CD8-positive, alpha-beta memory T cell (primary cell): Measurements from ENCODE around the gene JMJD4. TPM values are rescaled to one million over a fixed set of nuclear protein-coding genes. Genes with fewer than 3 reads are reported as not detected.

ENCODE experiments used
- CTCF ChIA-PET: fragments of 350-600 bp; sonication (Branson Sonifier 250); formaldehyde crosslinking; loops from one replicate; lab custom pipeline; 2021; ENCODE audit warnings: antibody characterized with exemption; lab: Charles Lee
- POLR2A ChIA-PET: fragments of 350-600 bp; sonication (Branson Sonifier 250); formaldehyde crosslinking; loops from one replicate; lab custom pipeline; 2021; ENCODE audit warnings: antibody characterized with exemption; lab: Charles Lee
- DNase-seq, 5 donors: peaks; one replicate each; pipeline versions ENCODE4 v3.0.0 to v3.0.0-alpha.2; 2020 to 2022; ENCODE audit warnings: mixed read lengths in 1 of 5
- H3K27ac ChIP-seq: one replicate; pipeline ENCODE4 v1.7.0; 2013; ENCODE audit warnings: low read depth, mild to moderate bottlenecking, low read length, moderate library complexity
- H3K27me3 ChIP-seq: 2 replicates; pipeline ENCODE4 v1.7.0; 2013; ENCODE audit warnings: low read length, mild to moderate bottlenecking; ENCODE audit not compliant: insufficient read depth, poor library complexity, severe bottlenecking
- H3K36me3 ChIP-seq: 2 replicates; pipeline ENCODE4 v1.7.0; 2013; ENCODE audit warnings: mild to moderate bottlenecking, low read length, moderate library complexity; ENCODE audit not compliant: insufficient read depth
- H3K4me1 ChIP-seq: 2 replicates; pipeline ENCODE4 v1.7.0; 2013; ENCODE audit warnings: mild to moderate bottlenecking, low read length, moderate library complexity; ENCODE audit not compliant: insufficient read depth
- H3K4me3 ChIP-seq: 2 replicates; pipeline ENCODE4 v1.7.0; 2013; ENCODE audit warnings: mild to moderate bottlenecking, low read length
- H3K9me3 ChIP-seq: 2 replicates; pipeline ENCODE4 v1.7.0; 2013; ENCODE audit warnings: mild to moderate bottlenecking, low read length
- H3K27ac Mint-ChIP-seq, 8 donors: one replicate each; pipeline ENCODE4 v1.8.0; 2020 to 2021; ENCODE audit warnings: mixed read lengths in 8 of 8, mild to moderate bottlenecking in 6 of 8, inconsistent platforms in 3 of 8, moderate library complexity in 3 of 8
- H3K27me3 Mint-ChIP-seq, 2 donors: one replicate each; pipeline ENCODE4 v1.8.0; 2020 to 2021; ENCODE audit warnings: mixed read lengths in 2 of 2, mild to moderate bottlenecking in 1 of 2, moderate library complexity in 1 of 2
- H3K36me3 Mint-ChIP-seq, 3 donors: one replicate each; pipeline ENCODE4 v1.8.0; 2020 to 2021; ENCODE audit warnings: mixed read lengths in 3 of 3, inconsistent platforms in 1 of 3, mild to moderate bottlenecking in 1 of 3
- H3K4me1 Mint-ChIP-seq, 3 donors: one replicate each; pipeline ENCODE4 v1.8.0; 2020 to 2021; ENCODE audit warnings: mixed read lengths in 3 of 3, inconsistent platforms in 1 of 3, mild to moderate bottlenecking in 1 of 3
- H3K4me3 Mint-ChIP-seq, 7 donors: one replicate each; pipeline ENCODE4 v1.8.0; 2020 to 2021; ENCODE audit warnings: mixed read lengths in 7 of 7, mild to moderate bottlenecking in 6 of 7, moderate library complexity in 4 of 7, inconsistent platforms in 2 of 7
- H3K9me3 Mint-ChIP-seq, 5 donors: one replicate each; pipeline ENCODE4 v1.8.0; 2020 to 2022; ENCODE audit warnings: mixed read lengths in 5 of 5, mild to moderate bottlenecking in 3 of 5, moderate library complexity in 2 of 5, inconsistent platforms in 1 of 5
- polyA plus RNA-seq: library from polyadenylated mRNA; unstranded; fragments of 300-500 nt; fragmentation: Illumina TruSeq; gene quantifications from one replicate; pipeline ENCODE4 v1.2.3, GENCODE V29; 2021
- total RNA-seq, 2 experiments: library from RNA; stranded (reverse); gene quantifications; one replicate each; pipeline ENCODE4 v1.2.3, GENCODE V29; 2021

JMJD4 gene
- total and polyA plus RNA-seq, 3 experiments from 2014 or later = 23.1 to 28.0 (median 25.8) TPM

GRCh38 chr1:227728892-227729143, 6.3 kb downstream of the JMJD4 start:
- H3K4me3 Mint-ChIP-seq = peak overlapping the region; percentile 78 to 89 (median 85)
- no peaks in the 10 kb centered on the region for H3K9me3 Mint-ChIP-seq
- Histone ChIP-seq H3K9me3 (no peaks in the 10 kb centered on the region), H3K36me3 (no peaks in the 10 kb centered on the region), H3K4me1 (peaks cover 20% of the 10 kb centered on the region), H3K27me3 (no peaks in the 10 kb centered on the region), H3K27ac (no peak overlapping the region), H3K4me3 (peak overlapping the region; percentile 73)
- CTCF ChIA-PET = no interaction called here
- H3K36me3 Mint-ChIP-seq = peaks cover 0 to 13% (median 2%) of the 10 kb centered on the region in 3 donors
- peak overlapping the region in 7 of 8 donors; percentile 56 to 85 (median 71) for H3K27ac Mint-ChIP-seq
- POLR2A ChIA-PET = no interaction called here
- peaks cover 2 to 5% of the 10 kb centered on the region in 2 donors for H3K27me3 Mint-ChIP-seq
- H3K4me1 Mint-ChIP-seq = peaks cover 19 to 39% (median 27%) of the 10 kb centered on the region in 3 donors
- DNase-seq = no peak

- peak overlapping the region; percentile 78 to 89 (median 85) for H3K4me3 Mint-ChIP-seq
- H3K27me3 Mint-ChIP-seq = peaks cover 2 to 7% of the 10 kb centered on the region in 2 donors
- peaks cover 14 to 33% (median 21%) of the 10 kb centered on the region in 3 donors for H3K4me1 Mint-ChIP-seq
- H3K9me3 ChIP-seq = no peaks in the 10 kb centered on the region
- H3K36me3 Mint-ChIP-seq = peaks cover 0 to 10% (median 2%) of the 10 kb centered on the region in 3 donors
- CTCF ChIA-PET = no interaction called here
- H3K27ac ChIP-seq = no peak overlapping the region
- no peaks in the 10 kb centered on the region for H3K27me3 ChIP-seq
- H3K4me1 ChIP-seq = peaks cover 16% of the 10 kb centered on the region
- H3K27ac Mint-ChIP-seq = peak overlapping the region; percentile 56 to 86 (median 72)
- DNase-seq = peak; percentile 30 to 74 (median 66)
- H3K4me3 ChIP-seq = peak overlapping the region; percentile 73
- POLR2A ChIA-PET = no interaction called here
- no peaks in the 10 kb centered on the region for H3K36me3 ChIP-seq
- H3K9me3 Mint-ChIP-seq = peaks cover 0 to 3% (median under 1%) of the 10 kb centered on the region in 5 donors
Measured at GRCh38 chr1:227728059-227728891, 6.8 kb downstream of the JMJD4 start.

GRCh38 chr1:227726924-227727599, 8.0 kb downstream of the JMJD4 start:
- Mint-ChIP-seq H3K9me3 (peaks cover 8 to 14% (median 12%) of the 10 kb centered on the region in 5 donors), H3K36me3 (peaks cover 2 to 11% (median 2%) of the 10 kb centered on the region in 3 donors), H3K27ac (no peak overlapping the region), H3K4me1 (peaks cover 14 to 24% (median 20%) of the 10 kb centered on the region in 3 donors), H3K27me3 (peaks cover 6 to 7% of the 10 kb centered on the region in 2 donors), H3K4me3 (peak overlapping the region; percentile 20 to 84 (median 71))
- H3K36me3 ChIP-seq = no peaks in the 10 kb centered on the region
- no peaks in the 10 kb centered on the region for H3K27me3 ChIP-seq
- H3K4me1 ChIP-seq = peaks cover 16% of the 10 kb centered on the region
- H3K4me3 ChIP-seq = no peak overlapping the region
- no peak overlapping the region for H3K27ac ChIP-seq
- no peaks in the 10 kb centered on the region for H3K9me3 ChIP-seq
- ChIA-PET CTCF (interaction anchor here (0.8 kb wide), 1 partner anchor 184 kb away, joined by 3 read pairs; no protein-coding TSS in a partner anchor), POLR2A (no interaction called here)
- DNase-seq = no peak

DNA sequence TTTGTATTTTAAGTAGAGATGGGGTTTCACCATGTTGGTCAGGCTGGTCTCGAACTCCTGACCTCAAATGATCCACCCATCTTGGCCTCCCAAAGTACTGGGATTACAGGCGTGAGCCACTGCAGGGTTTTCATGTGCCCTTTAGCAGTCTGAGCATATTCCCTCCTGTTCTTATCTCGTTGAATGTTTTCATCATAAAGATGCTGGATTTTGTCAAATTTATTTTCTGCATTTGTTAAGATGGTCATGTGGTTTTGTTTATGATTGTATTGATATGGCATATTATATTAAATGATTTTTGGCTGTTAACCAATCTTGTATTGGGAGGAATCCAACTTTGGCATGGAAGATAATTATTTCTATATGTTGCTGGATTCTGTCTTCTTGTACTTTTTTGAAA, 8.8 kb downstream of the JMJD4 start:
- H3K4me1 ChIP-seq = peaks cover 16% of the 10 kb centered on the region
- no peaks in the 10 kb centered on the region for H3K36me3 ChIP-seq
- H3K36me3 Mint-ChIP-seq = peaks cover 2 to 18% (median 2%) of the 10 kb centered on the region in 3 donors
- no peaks in the 10 kb centered on the region for H3K9me3 ChIP-seq
- no peaks in the 10 kb centered on the region for H3K27me3 ChIP-seq
- peak overlapping the region in 2 of 7 donors; percentile 20 to 84 for H3K4me3 Mint-ChIP-seq
- no peak overlapping the region for H3K27ac Mint-ChIP-seq
- POLR2A ChIA-PET = no interaction called here
- CTCF ChIA-PET = no interaction called here
- no peak overlapping the region for H3K4me3 ChIP-seq
- no peak overlapping the region for H3K27ac ChIP-seq
- peaks cover 13 to 21% (median 20%) of the 10 kb centered on the region in 5 donors for H3K9me3 Mint-ChIP-seq
- peaks cover 7 to 9% of the 10 kb centered on the region in 2 donors for H3K27me3 Mint-ChIP-seq
- H3K4me1 Mint-ChIP-seq = peaks cover 14 to 24% (median 20%) of the 10 kb centered on the region in 3 donors
- DNase-seq = no peak

- no peak for DNase-seq
- no peak overlapping the region for H3K4me3 Mint-ChIP-seq
- H3K27me3 Mint-ChIP-seq = peaks cover 7 to 10% of the 10 kb centered on the region in 2 donors
- Histone ChIP-seq H3K9me3 (peaks cover 3% of the 10 kb centered on the region), H3K36me3 (no peaks in the 10 kb centered on the region), H3K27me3 (no peaks in the 10 kb centered on the region), H3K4me3 (no peak overlapping the region), H3K4me1 (peaks cover 14% of the 10 kb centered on the region), H3K27ac (no peak overlapping the region)
- peaks cover 1 to 29% (median 4%) of the 10 kb centered on the region in 3 donors for H3K36me3 Mint-ChIP-seq
- ChIA-PET POLR2A (no interaction called here), CTCF (no interaction called here)
- H3K4me1 Mint-ChIP-seq = peaks cover 11 to 19% (median 16%) of the 10 kb centered on the region in 3 donors
- no peak overlapping the region for H3K27ac Mint-ChIP-seq
- peaks cover 16 to 34% (median 32%) of the 10 kb centered on the region in 5 donors for H3K9me3 Mint-ChIP-seq
Measured at GRCh38 chr1:227725046-227725445, 10.1 kb downstream of the JMJD4 start.

DNA sequence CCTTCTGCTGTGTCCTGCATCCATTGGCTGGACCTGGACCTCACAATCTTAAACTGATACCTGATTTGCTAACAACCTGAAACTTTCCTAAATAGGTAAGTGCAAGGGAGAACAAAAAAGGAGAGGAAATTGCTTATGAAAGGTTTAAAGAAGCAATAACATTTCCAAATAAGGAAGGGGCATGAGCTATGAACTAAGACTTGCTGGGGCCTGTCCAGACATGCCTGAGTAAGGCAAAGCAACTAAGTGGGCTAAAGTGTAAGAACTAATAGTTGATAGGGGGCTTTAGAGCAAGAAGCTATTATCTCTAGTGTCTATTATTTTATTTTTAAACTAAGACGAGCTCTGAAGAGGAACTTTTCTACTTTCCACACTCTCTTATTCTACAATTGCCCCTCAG, 11.6 kb downstream of the JMJD4 start:
- no peaks in the 10 kb centered on the region for H3K27me3 ChIP-seq
- ChIA-PET CTCF (interaction anchor here (1.4 kb wide), 1 partner anchor 181 kb away, joined by 4 read pairs; no protein-coding TSS in a partner anchor), POLR2A (no interaction called here)
- H3K4me1 ChIP-seq = no peaks in the 10 kb centered on the region
- Mint-ChIP-seq H3K27ac (no peak overlapping the region), H3K9me3 (peaks cover 29 to 49% (median 47%) of the 10 kb centered on the region in 5 donors), H3K27me3 (peaks cover 7 to 11% of the 10 kb centered on the region in 2 donors), H3K4me3 (no peak overlapping the region), H3K36me3 (peaks cover 3 to 38% (median 4%) of the 10 kb centered on the region in 3 donors), H3K4me1 (peaks cover 4 to 5% (median 5%) of the 10 kb centered on the region in 3 donors)
- H3K9me3 ChIP-seq = peaks cover 8% of the 10 kb centered on the region
- no peaks in the 10 kb centered on the region for H3K36me3 ChIP-seq
- H3K27ac ChIP-seq = no peak overlapping the region
- DNase-seq = no peak
- no peak overlapping the region for H3K4me3 ChIP-seq

GRCh38 chr1:227718932-227719331, 16.2 kb downstream of the JMJD4 start:
- no peak overlapping the region for H3K27ac ChIP-seq
- CTCF ChIA-PET = no interaction called here
- H3K27ac Mint-ChIP-seq = no peak overlapping the region
- no peak overlapping the region for H3K4me3 ChIP-seq
- H3K4me3 Mint-ChIP-seq = no peak overlapping the region
- peaks cover 4 to 76% (median 7%) of the 10 kb centered on the region in 3 donors for H3K36me3 Mint-ChIP-seq
- H3K4me1 Mint-ChIP-seq = no peaks in the 10 kb centered on the region
- no peaks in the 10 kb centered on the region for H3K4me1 ChIP-seq
- no peaks in the 10 kb centered on the region for H3K36me3 ChIP-seq
- no peak for DNase-seq
- H3K9me3 Mint-ChIP-seq = peaks cover 56 to 90% (median 86%) of the 10 kb centered on the region in 5 donors
- peaks cover 3 to 9% of the 10 kb centered on the region in 2 donors for H3K27me3 Mint-ChIP-seq
- H3K27me3 ChIP-seq = no peaks in the 10 kb centered on the region
- peaks cover 8% of the 10 kb centered on the region for H3K9me3 ChIP-seq
- POLR2A ChIA-PET = no interaction called here

GRCh38 chr1:227712648-227713047, 22.5 kb downstream of the JMJD4 start:
- no peak overlapping the region for H3K27ac ChIP-seq
- H3K9me3 ChIP-seq = no peaks in the 10 kb centered on the region
- H3K27me3 ChIP-seq = no peaks in the 10 kb centered on the region
- no peak for DNase-seq
- H3K9me3 Mint-ChIP-seq = peaks cover 27 to 48% (median 39%) of the 10 kb centered on the region in 5 donors
- no peaks in the 10 kb centered on the region for H3K36me3 ChIP-seq
- H3K36me3 Mint-ChIP-seq = peaks cover 1 to 51% (median 6%) of the 10 kb centered on the region in 3 donors
- H3K27me3 Mint-ChIP-seq = peaks cover 0 to 2% of the 10 kb centered on the region in 2 donors
- H3K4me1 Mint-ChIP-seq = peaks cover 8 to 11% (median 9%) of the 10 kb centered on the region in 3 donors
- H3K27ac Mint-ChIP-seq = no peak overlapping the region
- ChIA-PET POLR2A (no interaction called here), CTCF (no interaction called here)
- H3K4me3 Mint-ChIP-seq = no peak overlapping the region
- H3K4me3 ChIP-seq = no peak overlapping the region
- H3K4me1 ChIP-seq = no peaks in the 10 kb centered on the region
